ENCODE data around the gene TMEM87B. TPM values are rescaled to one million over a fixed set of nuclear protein-coding genes. Genes with fewer than 3 reads are reported as not detected.
A peak's percentile ranks its signal among the peaks of the same experiment; 100 is the strongest.

The TMEM87B gene
- total and polyA plus RNA-seq, 10 of the 15 experiments (the other 5 are each of a cell fraction or from before 2014, with no cell fraction given), result 5.7 to 20.6 (median 12.3) TPM

DNA sequence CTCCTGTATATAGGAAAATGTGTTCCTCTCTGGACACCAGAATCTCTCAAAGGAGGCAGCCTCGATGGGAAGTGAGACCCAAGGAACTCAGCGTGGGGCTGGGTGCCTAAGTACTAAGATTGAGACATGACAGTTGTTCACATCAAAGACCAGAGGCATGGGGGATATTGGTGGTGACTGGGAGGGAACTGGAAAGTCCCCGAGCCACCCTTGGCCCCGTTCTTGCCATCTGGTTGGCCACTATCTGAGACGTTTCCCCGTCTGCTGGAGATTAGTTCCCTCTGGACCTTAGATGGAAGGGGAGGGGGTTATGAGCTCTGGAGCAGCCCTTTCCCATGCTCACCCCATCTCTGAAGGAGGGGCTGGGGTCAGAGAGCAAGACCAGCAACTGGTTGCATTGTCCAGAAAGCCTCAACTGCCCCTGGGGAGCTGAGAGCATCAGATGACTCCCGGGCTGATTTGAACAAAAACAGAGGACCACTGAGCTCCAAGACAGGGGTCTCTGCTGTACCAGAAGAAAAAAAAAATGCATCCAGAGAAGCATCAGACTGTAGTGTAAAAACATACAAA is 94.9 kb downstream of the TMEM87B start:
- no peaks in the 10 kb centered on the region for H3K36me3 ChIP-seq (ENCODE audit: control insufficient read depth in 2 of 2, insufficient read depth in 2 of 2, low read length in 1 of 2)
- no peak overlapping the region for H3K27ac ChIP-seq (ENCODE audit: control insufficient read depth, insufficient read depth)
- 21% methylated on average over 7 of the region's 7 CpGs for WGBS (ENCODE audit: insufficient coverage, insufficient replicate concordance, low lambda C conversion rate, missing lambda C conversion rate)
- TF ChIP-seq, protein P1, sequence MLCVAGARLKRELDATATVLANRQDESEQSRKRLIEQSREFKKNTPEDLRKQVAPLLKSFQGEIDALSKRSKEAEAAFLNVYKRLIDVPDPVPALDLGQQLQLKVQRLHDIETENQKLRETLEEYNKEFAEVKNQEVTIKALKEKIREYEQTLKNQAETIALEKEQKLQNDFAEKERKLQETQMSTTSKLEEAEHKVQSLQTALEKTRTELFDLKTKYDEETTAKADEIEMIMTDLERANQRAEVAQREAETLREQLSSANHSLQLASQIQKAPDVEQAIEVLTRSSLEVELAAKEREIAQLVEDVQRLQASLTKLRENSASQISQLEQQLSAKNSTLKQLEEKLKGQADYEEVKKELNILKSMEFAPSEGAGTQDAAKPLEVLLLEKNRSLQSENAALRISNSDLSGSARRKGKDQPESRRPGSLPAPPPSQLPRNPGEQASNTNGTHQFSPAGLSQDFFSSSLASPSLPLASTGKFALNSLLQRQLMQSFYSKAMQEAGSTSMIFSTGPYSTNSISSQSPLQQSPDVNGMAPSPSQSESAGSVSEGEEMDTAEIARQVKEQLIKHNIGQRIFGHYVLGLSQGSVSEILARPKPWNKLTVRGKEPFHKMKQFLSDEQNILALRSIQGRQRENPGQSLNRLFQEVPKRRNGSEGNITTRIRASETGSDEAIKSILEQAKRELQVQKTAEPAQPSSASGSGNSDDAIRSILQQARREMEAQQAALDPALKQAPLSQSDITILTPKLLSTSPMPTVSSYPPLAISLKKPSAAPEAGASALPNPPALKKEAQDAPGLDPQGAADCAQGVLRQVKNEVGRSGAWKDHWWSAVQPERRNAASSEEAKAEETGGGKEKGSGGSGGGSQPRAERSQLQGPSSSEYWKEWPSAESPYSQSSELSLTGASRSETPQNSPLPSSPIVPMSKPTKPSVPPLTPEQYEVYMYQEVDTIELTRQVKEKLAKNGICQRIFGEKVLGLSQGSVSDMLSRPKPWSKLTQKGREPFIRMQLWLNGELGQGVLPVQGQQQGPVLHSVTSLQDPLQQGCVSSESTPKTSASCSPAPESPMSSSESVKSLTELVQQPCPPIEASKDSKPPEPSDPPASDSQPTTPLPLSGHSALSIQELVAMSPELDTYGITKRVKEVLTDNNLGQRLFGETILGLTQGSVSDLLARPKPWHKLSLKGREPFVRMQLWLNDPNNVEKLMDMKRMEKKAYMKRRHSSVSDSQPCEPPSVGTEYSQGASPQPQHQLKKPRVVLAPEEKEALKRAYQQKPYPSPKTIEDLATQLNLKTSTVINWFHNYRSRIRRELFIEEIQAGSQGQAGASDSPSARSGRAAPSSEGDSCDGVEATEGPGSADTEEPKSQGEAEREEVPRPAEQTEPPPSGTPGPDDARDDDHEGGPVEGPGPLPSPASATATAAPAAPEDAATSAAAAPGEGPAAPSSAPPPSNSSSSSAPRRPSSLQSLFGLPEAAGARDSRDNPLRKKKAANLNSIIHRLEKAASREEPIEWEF (IDR thresholded peaks at IDR 0.05; ENCODE audit: insufficient replicate concordance, low read depth, low read length), result no peak
- TF ChIP-seq WRNIP1 (IDR thresholded peaks at IDR 0.05; ENCODE audit: borderline replicate concordance, low read depth, low read length) (no peak), RCOR1 (conservative IDR thresholded peaks at IDR 0.05; ENCODE audit: low read depth, low read length) (no peak), SMC3 (IDR thresholded peaks at IDR 0.05; ENCODE audit: borderline replicate concordance, low read length) (no peak), SMAD1 (IDR thresholded peaks at IDR 0.05; ENCODE audit: low read depth, partially characterized antibody) (no peak), TARDBP (IDR thresholded peaks at IDR 0.05; ENCODE audit: borderline replicate concordance) (no peak), MYC (IDR thresholded peaks at IDR 0.05; ENCODE audit: insufficient read depth, insufficient read length, insufficient replicate concordance, low read length, severe bottlenecking) (no peak), MTA3 (IDR thresholded peaks at IDR 0.05; ENCODE audit: borderline replicate concordance, low read length) (no peak), CREM (IDR thresholded peaks at IDR 0.05; ENCODE audit: low read depth) (no peak), NBN (IDR thresholded peaks at IDR 0.05) (no peak), SUPT20H (IDR thresholded peaks at IDR 0.05; ENCODE audit: borderline replicate concordance, control insufficient read depth, low read depth, low read length) (no peak)
- TF ChIP-seq, protein P2, sequence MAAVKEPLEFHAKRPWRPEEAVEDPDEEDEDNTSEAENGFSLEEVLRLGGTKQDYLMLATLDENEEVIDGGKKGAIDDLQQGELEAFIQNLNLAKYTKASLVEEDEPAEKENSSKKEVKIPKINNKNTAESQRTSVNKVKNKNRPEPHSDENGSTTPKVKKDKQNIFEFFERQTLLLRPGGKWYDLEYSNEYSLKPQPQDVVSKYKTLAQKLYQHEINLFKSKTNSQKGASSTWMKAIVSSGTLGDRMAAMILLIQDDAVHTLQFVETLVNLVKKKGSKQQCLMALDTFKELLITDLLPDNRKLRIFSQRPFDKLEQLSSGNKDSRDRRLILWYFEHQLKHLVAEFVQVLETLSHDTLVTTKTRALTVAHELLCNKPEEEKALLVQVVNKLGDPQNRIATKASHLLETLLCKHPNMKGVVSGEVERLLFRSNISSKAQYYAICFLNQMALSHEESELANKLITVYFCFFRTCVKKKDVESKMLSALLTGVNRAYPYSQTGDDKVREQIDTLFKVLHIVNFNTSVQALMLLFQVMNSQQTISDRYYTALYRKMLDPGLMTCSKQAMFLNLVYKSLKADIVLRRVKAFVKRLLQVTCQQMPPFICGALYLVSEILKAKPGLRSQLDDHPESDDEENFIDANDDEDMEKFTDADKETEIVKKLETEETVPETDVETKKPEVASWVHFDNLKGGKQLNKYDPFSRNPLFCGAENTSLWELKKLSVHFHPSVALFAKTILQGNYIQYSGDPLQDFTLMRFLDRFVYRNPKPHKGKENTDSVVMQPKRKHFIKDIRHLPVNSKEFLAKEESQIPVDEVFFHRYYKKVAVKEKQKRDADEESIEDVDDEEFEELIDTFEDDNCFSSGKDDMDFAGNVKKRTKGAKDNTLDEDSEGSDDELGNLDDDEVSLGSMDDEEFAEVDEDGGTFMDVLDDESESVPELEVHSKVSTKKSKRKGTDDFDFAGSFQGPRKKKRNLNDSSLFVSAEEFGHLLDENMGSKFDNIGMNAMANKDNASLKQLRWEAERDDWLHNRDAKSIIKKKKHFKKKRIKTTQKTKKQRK (IDR thresholded peaks at IDR 0.05; ENCODE audit: low read depth, low read length), result no peak
- no peak for FAIRE-seq
- H2AFZ ChIP-seq (ENCODE audit: control insufficient read depth, low read depth, low read length), result peak overlapping the region; percentile 34; the same call in 1 of the 2 replicates
- DNase-seq (ENCODE audit: low read depth, low spot score), result no peak
- no TSS peak for BruUV-seq (replicated peaks)
- SMC1A ChIA-PET (ENCODE audit: uncharacterized antibody, unreplicated experiment), result no interaction called here
- intact Hi-C loops (cut with micrococcal nuclease; ENCODE audit: unreplicated experiment) (no loop called here), in situ Hi-C loops (cut with MboI) (no loop called here)
- POLR2A ChIA-PET, result interaction anchor here (0.9 kb wide), 1 partner anchor 14 kb away, joined by 3 read pairs; no protein-coding TSS in a partner anchor
- no peak overlapping the region for H3K9ac ChIP-seq (ENCODE audit: control insufficient read depth, insufficient read depth, low read length)
- RAD21 ChIA-PET (ENCODE audit: unreplicated experiment), result no interaction called here
- no peaks in the 10 kb centered on the region for H3K4me1 ChIP-seq (ENCODE audit: control insufficient read depth, insufficient read depth, low read length)
- H3K79me2 ChIP-seq (ENCODE audit: control insufficient read depth, insufficient read depth, low read length), result no peaks in the 10 kb centered on the region
- no peak overlapping the region for H3K4me2 ChIP-seq (ENCODE audit: control insufficient read depth, insufficient read depth)
- CTCF ChIA-PET, result no interaction called here
- no peaks in the 10 kb centered on the region for H4K20me1 ChIP-seq (ENCODE audit: control insufficient read depth, insufficient read depth)
- H3K4me3 ChIP-seq, result no peak overlapping the region
- no peaks in the 10 kb centered on the region; a peak in 1 of 4 replicates for H3K27me3 ChIP-seq (replicated peaks in 1 of 2; ENCODE audit: control insufficient read depth in 2 of 2, insufficient read depth in 2 of 2, low read length in 1 of 2)
- peak; percentile 53 for ATAC-seq
- no peaks in the 10 kb centered on the region for H3K9me3 ChIP-seq (replicated peaks; ENCODE audit: control insufficient read depth, insufficient read depth, low read length)
